ENCODE results near the gene FRAS1.
A peak's percentile ranks its signal among the peaks of the same experiment; 100 is the strongest.

The FRAS1 gene

GRCh38 chr4:78551420-78552351, 494.6 kb downstream of the FRAS1 start, which contains the start of gene ANXA3:
Gene ANXA3, plus strand, starts transcription at chr4:78551770. Its CDS starts 2,704 bp downstream, at chr4:78554474.
- no peak for DNase-seq (ENCODE audit: low spot score)

- peak; percentile 57 for DNase-seq (ENCODE audit: low spot score)
Measured at GRCh38 chr4:78552389-78553042, 495.4 kb downstream of the FRAS1 start.

GRCh38 chr4:78553043-78553396, 495.9 kb downstream of the FRAS1 start:
- DNase-seq (ENCODE audit: low spot score), result no peak

GRCh38 chr4:78553529-78554060, 496.5 kb downstream of the FRAS1 start:
- no peak for DNase-seq (ENCODE audit: low spot score)

- no peak for DNase-seq (ENCODE audit: low spot score)
Measured at GRCh38 chr4:78556665-78557064, 499.5 kb downstream of the FRAS1 start.

- DNase-seq (ENCODE audit: low spot score), result no peak
Measured at GRCh38 chr4:78557841-78558240, 500.7 kb downstream of the FRAS1 start.

- no peak for DNase-seq (ENCODE audit: low spot score)
Measured at GRCh38 chr4:78558410-78558809, 501.3 kb downstream of the FRAS1 start.

- DNase-seq (ENCODE audit: low spot score), result peak; percentile 82
Measured at GRCh38 chr4:78560296-78560963, 503.3 kb downstream of the FRAS1 start.

GRCh38 chr4:78561677-78562076, 504.6 kb downstream of the FRAS1 start:
- DNase-seq (ENCODE audit: low spot score), result no peak

- DNase-seq (ENCODE audit: low spot score), result no peak
Measured at GRCh38 chr4:78562687-78563086, 505.6 kb downstream of the FRAS1 start.

GRCh38 chr4:78565971-78566372, 508.8 kb downstream of the FRAS1 start:
- no peak for DNase-seq (ENCODE audit: low spot score)

GRCh38 chr4:78566834-78567499, 509.8 kb downstream of the FRAS1 start:
- no peak for DNase-seq (ENCODE audit: low spot score)

- no peak for DNase-seq (ENCODE audit: low spot score)
Measured at GRCh38 chr4:78567500-78568060, 510.5 kb downstream of the FRAS1 start.

- no peak for DNase-seq (ENCODE audit: low spot score)
Measured at GRCh38 chr4:78568640-78569305, 511.6 kb downstream of the FRAS1 start.

GRCh38 chr4:78569306-78569821, 512.2 kb downstream of the FRAS1 start:
- DNase-seq (ENCODE audit: low spot score), result no peak

GRCh38 chr4:78570117-78570516, 513.0 kb downstream of the FRAS1 start:
- no peak for DNase-seq (ENCODE audit: low spot score)

GRCh38 chr4:78571804-78572203, 514.7 kb downstream of the FRAS1 start:
- no peak for DNase-seq (ENCODE audit: low spot score)

- no peak for DNase-seq (ENCODE audit: low spot score)
Measured at GRCh38 chr4:78578674-78579425, 521.7 kb downstream of the FRAS1 start.

- no peak for DNase-seq (ENCODE audit: low spot score)
Measured at GRCh38 chr4:78581618-78582017, 524.5 kb downstream of the FRAS1 start.

Measured in kidney capillary endothelial cell (primary cell).